HepG2 (cell line): ENCODE results near the gene KATNA1. TPM values are rescaled to one million over a fixed set of nuclear protein-coding genes. Genes with fewer than 3 reads are reported as not detected.

Source experiments
- CSRNP1 ChIP-seq: sonication (generic); formaldehyde crosslinking; IDR thresholded peaks from 2 replicates; pipeline ENCODE4 v1.8.1; 2023; ENCODE audit warnings: mild to moderate bottlenecking, missing genetic modification reagents
- MIER2 ChIP-seq: IDR thresholded peaks from 2 replicates; pipeline ENCODE4 v1.6.1; 2016; ENCODE audit warnings: missing biosample characterization, missing genetic modification reagents
- MYNN ChIP-seq: sonication (generic); formaldehyde crosslinking; IDR thresholded peaks from 2 replicates; pipeline ENCODE4 v1.4.0; 2020; ENCODE audit warnings: mild to moderate bottlenecking, low read depth, missing genetic modification reagents
- PRDM4 ChIP-seq: sonication (generic); formaldehyde crosslinking; IDR thresholded peaks from 2 replicates; pipeline ENCODE4 v1.9.0; 2021; ENCODE audit warnings: missing genetic modification reagents, borderline replicate concordance
- PRPF4 ChIP-seq: fragments of 200-400 bp; formaldehyde crosslinking; IDR thresholded peaks from 2 replicates; pipeline ENCODE4 v1.6.1; 2016; ENCODE audit warnings: low read length, low read depth; ENCODE audit not compliant: poor library complexity, severe bottlenecking
- THRA ChIP-seq: sonication (generic); formaldehyde crosslinking; IDR thresholded peaks from 2 replicates; pipeline ENCODE4 v1.4.0; 2020; ENCODE audit warnings: missing genetic modification reagents, borderline replicate concordance
- U2AF1 ChIP-seq: fragments of 200-400 bp; formaldehyde crosslinking; optimal IDR thresholded peaks from 2 replicates; pipeline ENCODE3; 2017; ENCODE audit warnings: mild to moderate bottlenecking, low read depth, low read length
- ZBTB7A ChIP-seq: sonication (generic); formaldehyde crosslinking; IDR thresholded peaks from 2 replicates; pipeline ENCODE4 v1.8.0; 2022; ENCODE audit warnings: mild to moderate bottlenecking, missing genetic modification reagents
- ZFP36L1 ChIP-seq: sonication (generic); formaldehyde crosslinking; IDR thresholded peaks from 2 replicates; pipeline ENCODE4 v1.8.0; 2022; ENCODE audit warnings: mild to moderate bottlenecking, missing genetic modification reagents, moderate library complexity
- ZFP41 ChIP-seq: sonication (generic); formaldehyde crosslinking; IDR thresholded peaks from 2 replicates; pipeline ENCODE4 v1.4.0; 2020; ENCODE audit warnings: mild to moderate bottlenecking, missing genetic modification reagents, borderline replicate concordance
- ZNF280B ChIP-seq: sonication (generic); formaldehyde crosslinking; IDR thresholded peaks from 2 replicates; pipeline ENCODE4 v1.5.0; 2020; ENCODE audit warnings: missing genetic modification reagents, mild to moderate bottlenecking, borderline replicate concordance
- ZNF543 ChIP-seq: sonication (generic); formaldehyde crosslinking; IDR thresholded peaks from 2 replicates; pipeline ENCODE4 v1.4.0; 2020; ENCODE audit warnings: mild to moderate bottlenecking, missing genetic modification reagents
- ZNF577 ChIP-seq: sonication (generic); formaldehyde crosslinking; IDR thresholded peaks from 2 replicates; pipeline ENCODE4 v1.4.0; 2020; ENCODE audit warnings: mild to moderate bottlenecking, low read depth, missing genetic modification reagents, borderline replicate concordance
- ZNF609 ChIP-seq: sonication (generic); formaldehyde crosslinking; IDR thresholded peaks from 2 replicates; pipeline ENCODE4 v1.4.0; 2020; ENCODE audit warnings: mild to moderate bottlenecking, missing genetic modification reagents, borderline replicate concordance
- ZNF773 ChIP-seq: sonication (generic); formaldehyde crosslinking; IDR thresholded peaks from 2 replicates; pipeline ENCODE4 v1.4.0; 2020; ENCODE audit warnings: missing genetic modification reagents, borderline replicate concordance
- polyA plus RNA-seq, 8 experiments: library from polyadenylated mRNA; depleted of rRNA in 3 of 8; stranded (reverse) in 7 of 8; unstranded in 1 of 8; fragments of >200 nt; fragmentation: Illumina TruSeq in 4 of 8; extraction: Trizol in 4 of 8; gene quantifications; 2 replicates each; pipeline versions ENCODE4 v1.2.1 to v1.2.3, GENCODE V29; 2011 to 2016; ENCODE audit warnings: low read depth in 4 of 8, missing spikeins in 1 of 8, mixed read lengths in 1 of 8; ENCODE audit not compliant: insufficient read depth in 1 of 8
- total RNA-seq, 5 experiments: library from RNA; depleted of rRNA; stranded (reverse); fragments of >200 nt; fragmentation: Illumina TruSeq; extraction: Trizol; gene quantifications; 2 replicates each; pipeline ENCODE4 v1.2.3, GENCODE V29; 2016; ENCODE audit warnings: low read depth in 1 of 5

The KATNA1 gene
- total and polyA plus RNA-seq, 2 of the 13 experiments (the other 11 are each of a cell fraction or from before 2014, with no cell fraction given): 14.8 to 25.3 TPM

- TF ChIP-seq MIER2 (0 out of 2 replicates have a peak, but pooled peaks have one; percentile 32), U2AF1 (no peak), ZNF577 (CRISPR knock-in tag) (no peak), MYNN (no peak), ZNF280B (CRISPR knock-in tag) (no peak), THRA (CRISPR knock-in tag) (no peak), ZFP36L1 (peak; percentile 66; the same call in 1 of the 2 replicates), ZNF609 (CRISPR knock-in tag) (no peak), ZNF543 (CRISPR knock-in tag) (no peak; the same call in 1 of the 2 replicates), ZNF773 (CRISPR knock-in tag) (no peak), ZFP41 (CRISPR knock-in tag) (no peak), PRDM4 (CRISPR knock-in tag) (no peak), CSRNP1 (CRISPR knock-in tag) (no peak), ZBTB7A (CRISPR knock-in tag) (no peak), PRPF4 (no peak)
Observed at GRCh38 chr6:149565527-149566409, 82.7 kb downstream of the KATNA1 start, which contains the start of gene GINM1 (continued).
